Prostate gland (tissue), 2 donors: ENCODE results near the gene SLC37A1. TPM values are rescaled to one million over a fixed set of nuclear protein-coding genes. Genes with fewer than 3 reads are reported as not detected.
"Not testable (repeated sequence)": the region's sequence is repeated elsewhere in the genome, so short reads cannot be mapped to it uniquely, and the experiment has no call there.

Experiments
- DNase-seq: peaks from one replicate; pipeline ENCODE4 v3.0.0-alpha.2; 2019; ENCODE audit warnings: low spot score
- H3K27ac ChIP-seq, 2 donors: fragments of 200-600 bp; sonication (generic); 2 replicates each; pipeline ENCODE4 v1.5.1; 2017 to 2019
- H3K27me3 ChIP-seq: fragments of 200-600 bp; sonication (generic); replicated peaks from 2 replicates; pipeline ENCODE4 v1.5.1; 2019; ENCODE audit not compliant: insufficient read depth
- H3K36me3 ChIP-seq, 2 donors: fragments of 200-600 bp; sonication (generic); 1 replicate in 1 of 2; 2 replicates in 1 of 2; pipeline versions ENCODE4 v1.5.1 to v1.8.1; 2017 to 2019
- H3K4me1 ChIP-seq: fragments of 200-600 bp; sonication (generic); replicated peaks from 2 replicates; pipeline ENCODE4 v1.5.1; 2019
- H3K4me3 ChIP-seq, 2 donors: fragments of 200-600 bp; sonication (generic); 2 replicates each; pipeline ENCODE4 v1.5.1; 2017 to 2019
- H3K9me3 ChIP-seq: fragments of 200-600 bp; sonication (generic); 2 replicates; pipeline ENCODE4 v1.5.1; 2017
- POLR2A ChIP-seq: fragments of 450-650 bp; IDR thresholded peaks from one replicate; pipeline ENCODE4 v1.6.1; 2016; ENCODE audit warnings: antibody characterized with exemption, mild to moderate bottlenecking
- POLR2AphosphoS5 ChIP-seq: sonication (generic); formaldehyde crosslinking; IDR thresholded peaks from one replicate; pipeline ENCODE4 v1.6.1; 2017; ENCODE audit warnings: antibody characterized with exemption
- WGBS: methylation state at CpG from one replicate; pipeline ENCODE4 v1.1.5; 2018; 5-methylcytosine and 5-hydroxymethylcytosine counted together
- intact Hi-C: fragments of 100-400 bp; cut with DNase I; formaldehyde crosslinking; loops from one replicate; pipeline ENCODE4 v1.14.2; 2022
- total RNA-seq, 2 donors: library from RNA; depleted of rRNA; stranded (reverse); fragments of >200 nt; gene quantifications; one replicate each; pipeline ENCODE4 v1.1.0, GENCODE V29; 2016
- TF ChIP-seq, protein P1 (sequence below), 4 experiments: fragments of 200-600 bp in 2 of 4; fragments of 450-650 bp in 2 of 4; sonication (generic) in 2 of 4; IDR thresholded peaks; 1 replicate in 3 of 4; 2 replicates in 1 of 4; pipeline ENCODE4 v1.5.1; 2016 to 2019; ENCODE audit warnings: antibody characterized with exemption in 4 of 4, mild to moderate bottlenecking in 2 of 4, moderate library complexity in 2 of 4

The SLC37A1 gene
- total RNA-seq, 2 donors from 2014 or later = 44.2 to 49.6 TPM

DNA sequence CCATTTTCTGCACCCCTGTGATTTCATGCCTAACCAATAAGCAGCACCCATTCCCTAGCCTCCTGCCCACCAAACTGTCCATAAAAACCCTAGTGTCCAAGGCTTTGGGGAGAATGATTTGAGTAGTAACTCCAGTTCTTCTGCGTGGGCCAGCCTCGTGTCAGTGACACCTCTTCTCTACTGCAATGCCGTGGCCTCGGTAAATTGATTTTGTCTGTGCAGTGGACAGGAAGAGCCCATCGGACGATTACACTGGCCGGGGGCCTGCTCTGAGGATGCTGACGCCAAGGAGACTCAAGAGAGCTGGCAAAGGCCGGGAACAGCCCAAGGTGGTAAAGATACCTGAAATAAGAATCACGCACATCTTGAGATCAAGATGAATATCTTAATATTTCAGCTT lies 47.0 kb upstream of the SLC37A1 start:
- Histone ChIP-seq H3K9me3 (no peaks in the 10 kb centered on the region), H3K36me3 (no peaks in the 10 kb centered on the region), H3K4me3 (no peak overlapping the region), H3K27me3 (no peaks in the 10 kb centered on the region), H3K4me1 (peaks cover 15% of the 10 kb centered on the region), H3K27ac (no peak overlapping the region)
- no peak for TF ChIP-seq POLR2A
- TF ChIP-seq, protein P1, sequence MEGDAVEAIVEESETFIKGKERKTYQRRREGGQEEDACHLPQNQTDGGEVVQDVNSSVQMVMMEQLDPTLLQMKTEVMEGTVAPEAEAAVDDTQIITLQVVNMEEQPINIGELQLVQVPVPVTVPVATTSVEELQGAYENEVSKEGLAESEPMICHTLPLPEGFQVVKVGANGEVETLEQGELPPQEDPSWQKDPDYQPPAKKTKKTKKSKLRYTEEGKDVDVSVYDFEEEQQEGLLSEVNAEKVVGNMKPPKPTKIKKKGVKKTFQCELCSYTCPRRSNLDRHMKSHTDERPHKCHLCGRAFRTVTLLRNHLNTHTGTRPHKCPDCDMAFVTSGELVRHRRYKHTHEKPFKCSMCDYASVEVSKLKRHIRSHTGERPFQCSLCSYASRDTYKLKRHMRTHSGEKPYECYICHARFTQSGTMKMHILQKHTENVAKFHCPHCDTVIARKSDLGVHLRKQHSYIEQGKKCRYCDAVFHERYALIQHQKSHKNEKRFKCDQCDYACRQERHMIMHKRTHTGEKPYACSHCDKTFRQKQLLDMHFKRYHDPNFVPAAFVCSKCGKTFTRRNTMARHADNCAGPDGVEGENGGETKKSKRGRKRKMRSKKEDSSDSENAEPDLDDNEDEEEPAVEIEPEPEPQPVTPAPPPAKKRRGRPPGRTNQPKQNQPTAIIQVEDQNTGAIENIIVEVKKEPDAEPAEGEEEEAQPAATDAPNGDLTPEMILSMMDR (IDR thresholded peaks at IDR 0.05) = no peak
- no peak for TF ChIP-seq POLR2AphosphoS5
- DNase-seq = no peak
- intact Hi-C loops = no loop called here
- 95% methylated on average over 10 of the region's 10 CpGs for WGBS

GRCh38 chr21:42467140-42467983 lies 46.3 kb upstream of the SLC37A1 start:
- Histone ChIP-seq H3K9me3 (no peaks in the 10 kb centered on the region), H3K4me1 (peaks cover 15% of the 10 kb centered on the region), H3K36me3 (no peaks in the 10 kb centered on the region), H3K27ac (peak overlapping the region in 1 of 2 donors; percentile 71), H3K27me3 (no peaks in the 10 kb centered on the region), H3K4me3 (no peak overlapping the region)
- intact Hi-C loops = no loop called here
- DNase-seq = peak; percentile 29
- WGBS = 74% methylated on average over 12 of the region's 12 CpGs
- TF ChIP-seq POLR2A (no peak), POLR2AphosphoS5 (peak; percentile 37)
- TF ChIP-seq, protein P1 (IDR thresholded peaks at IDR 0.05) = peak in 3 of 4 experiments; percentile 23 to 45 (median 30)

DNA sequence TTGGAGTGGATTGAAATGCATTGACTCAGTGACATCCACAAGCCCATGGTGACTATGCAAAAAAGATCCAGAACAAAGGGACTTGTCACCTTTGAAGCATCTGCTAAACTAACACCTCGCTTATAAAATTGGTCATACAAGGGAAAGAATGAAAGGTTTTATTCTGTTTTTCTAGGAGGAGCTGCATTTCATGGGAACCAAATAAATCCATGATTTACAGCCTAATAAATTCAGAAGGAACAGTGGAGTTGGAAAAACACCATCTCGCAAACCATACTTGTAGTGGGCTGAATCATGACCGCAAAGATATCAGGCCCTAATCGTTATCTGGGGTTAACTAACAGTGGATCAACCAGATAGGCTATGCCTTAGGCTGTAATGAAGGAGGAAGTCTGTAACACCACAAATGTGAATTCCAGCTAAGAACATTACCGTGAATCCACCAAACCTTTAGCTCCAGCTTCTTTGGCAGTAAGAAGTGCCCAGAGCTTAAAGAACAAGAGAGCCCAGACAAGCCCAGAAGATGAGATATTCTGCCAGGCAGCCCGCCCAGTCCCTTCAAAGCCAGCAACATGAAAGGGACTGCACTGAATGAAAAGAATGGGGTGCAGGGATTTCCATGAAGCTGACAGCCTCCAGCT lies 45.0 kb upstream of the SLC37A1 start:
- peaks cover 15% of the 10 kb centered on the region for H3K4me1 ChIP-seq
- H3K4me3 ChIP-seq = no peak overlapping the region
- H3K27me3 ChIP-seq = no peaks in the 10 kb centered on the region
- 13% methylated on average over 6 of the region's 6 CpGs for WGBS
- intact Hi-C loops = no loop called here
- H3K27ac ChIP-seq = peak overlapping the region; percentile 58 to 71
- DNase-seq = peak; percentile 73
- no peaks in the 10 kb centered on the region for H3K9me3 ChIP-seq
- no peaks in the 10 kb centered on the region for H3K36me3 ChIP-seq
- TF ChIP-seq, protein P1 (IDR thresholded peaks at IDR 0.05) = no peak
- TF ChIP-seq POLR2AphosphoS5 (peak; percentile 93), POLR2A (no peak)

- no peaks in the 10 kb centered on the region for H3K27me3 ChIP-seq
- peaks cover 17% of the 10 kb centered on the region for H3K4me1 ChIP-seq
- TF ChIP-seq, protein P1 (IDR thresholded peaks at IDR 0.05) = no peak
- TF ChIP-seq POLR2AphosphoS5 (no peak), POLR2A (no peak)
- H3K4me3 ChIP-seq = no peak overlapping the region
- H3K27ac ChIP-seq = peak overlapping the region; percentile 58 to 71
- H3K9me3 ChIP-seq = no peaks in the 10 kb centered on the region
- no peaks in the 10 kb centered on the region for H3K36me3 ChIP-seq
- DNase-seq = no peak
- intact Hi-C loops = no loop called here
- WGBS = 75% methylated on average over 2 of the region's 2 CpGs
These were observed 44.4 kb upstream of the SLC37A1 start for GRCh38 chr21:42469272-42469671.

DNA sequence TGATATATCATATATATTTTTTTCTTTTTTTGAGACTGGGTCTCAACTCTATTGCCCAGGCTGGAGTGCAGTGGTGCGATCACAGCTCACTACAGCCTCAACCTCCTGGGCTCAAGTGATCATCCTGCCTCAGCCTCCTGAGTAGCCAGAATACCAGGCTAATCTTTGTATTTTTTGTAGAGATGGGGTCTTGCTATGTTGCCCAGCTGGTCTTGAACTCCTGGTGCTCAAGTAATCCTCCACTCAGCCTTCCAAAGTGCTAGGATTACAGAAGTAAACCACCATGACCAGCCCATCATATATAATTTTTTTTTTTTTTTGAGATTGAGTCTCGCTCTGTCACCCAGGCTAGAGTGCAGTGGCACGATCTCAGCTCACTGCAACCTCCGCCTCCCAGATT lies 43.9 kb upstream of the SLC37A1 start:
- H3K27ac ChIP-seq = peak overlapping the region; percentile 58 to 71
- H3K4me1 ChIP-seq = peaks cover 20% of the 10 kb centered on the region
- 97% methylated on average over 4 of the region's 4 CpGs for WGBS
- H3K4me3 ChIP-seq, H3K27me3 ChIP-seq, DNase-seq, H3K36me3 ChIP-seq, intact Hi-C loops, H3K9me3 ChIP-seq: not testable (repeated sequence)
